D721Med (cell line): ENCODE data around the gene EIF2S2.

ENCODE experiments used
- DNase-seq: peaks from one replicate; pipeline ENCODE4 v3.0.0; 2011; ENCODE audit warnings: low spot score; ENCODE audit not compliant: insufficient read length
- FAIRE-seq: peaks from 2 replicates; lab custom pipeline; 2011; peaks lifted over from hg19 to GRCh38; lab: Jason Lieb, UNC
- CTCF ChIP-seq: IDR thresholded peaks from 2 replicates; pipeline ENCODE4 v1.5.1; 2012; ENCODE audit warnings: mild to moderate bottlenecking, control low read depth; ENCODE audit not compliant: insufficient read depth; ENCODE audit errors: missing control alignments

EIF2S2 gene

GRCh38 chr20:34124469-34125249 lies 12.6 kb upstream of the EIF2S2 start:
- DNase-seq = no peak
- TF ChIP-seq CTCF = no peak
- FAIRE-seq = no peak

GRCh38 chr20:34123309-34123708 lies 11.3 kb upstream of the EIF2S2 start:
- DNase-seq (no peak), FAIRE-seq (no peak)
- TF ChIP-seq CTCF = no peak

- no peak for DNase-seq
- no peak for TF ChIP-seq CTCF
- FAIRE-seq = no peak
Observed at GRCh38 chr20:34122274-34122980, 10.4 kb upstream of the EIF2S2 start.

GRCh38 chr20:34120213-34120612 lies 8.2 kb upstream of the EIF2S2 start:
- no peak for TF ChIP-seq CTCF
- FAIRE-seq = no peak
- no peak for DNase-seq

- DNase-seq = no peak
- FAIRE-seq = no peak
Observed at GRCh38 chr20:34115232-34115631, 3.2 kb upstream of the EIF2S2 start.

GRCh38 chr20:34114809-34115208 lies 2.8 kb upstream of the EIF2S2 start:
- DNase-seq (no peak), FAIRE-seq (no peak)

More at GRCh38 chr20:34115232-34115631, 3.2 kb upstream of the EIF2S2 start:
- TF ChIP-seq CTCF = no peak

More at GRCh38 chr20:34114809-34115208, 2.8 kb upstream of the EIF2S2 start:
- no peak for TF ChIP-seq CTCF
